HG02798 (cell line): ENCODE results near the gene OR1L4.

Experiments
- ATAC-seq: cut with Tn5 transposase; IDR thresholded peaks from one replicate; pipeline ENCODE4 v1.9.1; 2021; ENCODE audit warnings: mild to moderate bottlenecking; ENCODE audit not compliant: unreplicated experiment, poor library complexity

Gene OR1L4

GRCh38 chr9:122723690-122724089 lies at the start of gene OR1L4:
Gene OR1L4 (plus strand): TSS chr9:122723990. CDS start chr9:122723990, 0 bp downstream.
- no peak for ATAC-seq

- ATAC-seq, result no peak
Observed at GRCh38 chr9:122684851-122685250, 38.9 kb upstream of the OR1L4 start.

DNA sequence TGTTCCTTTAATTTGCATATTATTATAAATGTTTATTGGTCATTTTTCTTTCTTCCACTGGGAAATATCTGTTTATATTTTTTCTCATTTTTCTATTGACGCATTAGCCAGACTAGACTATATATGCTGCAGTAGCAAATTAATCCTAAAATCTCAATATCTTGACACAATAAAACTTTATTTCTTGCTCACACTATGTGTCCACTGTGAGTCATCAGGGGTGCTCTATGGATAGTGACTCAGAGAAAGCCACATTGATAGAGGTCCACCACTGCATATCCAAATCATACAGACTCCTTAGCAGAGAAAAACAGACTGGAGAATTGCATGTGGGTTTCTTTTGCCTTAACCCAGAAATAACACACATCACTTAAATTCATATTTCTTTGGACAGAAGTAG lies 28.1 kb upstream of the OR1L4 start:
- no peak for ATAC-seq

GRCh38 chr9:122718038-122718437 lies 5.8 kb upstream of the OR1L4 start:
- no peak for ATAC-seq

GRCh38 chr9:122719218-122719617 lies 4.6 kb upstream of the OR1L4 start:
- no peak for ATAC-seq

DNA sequence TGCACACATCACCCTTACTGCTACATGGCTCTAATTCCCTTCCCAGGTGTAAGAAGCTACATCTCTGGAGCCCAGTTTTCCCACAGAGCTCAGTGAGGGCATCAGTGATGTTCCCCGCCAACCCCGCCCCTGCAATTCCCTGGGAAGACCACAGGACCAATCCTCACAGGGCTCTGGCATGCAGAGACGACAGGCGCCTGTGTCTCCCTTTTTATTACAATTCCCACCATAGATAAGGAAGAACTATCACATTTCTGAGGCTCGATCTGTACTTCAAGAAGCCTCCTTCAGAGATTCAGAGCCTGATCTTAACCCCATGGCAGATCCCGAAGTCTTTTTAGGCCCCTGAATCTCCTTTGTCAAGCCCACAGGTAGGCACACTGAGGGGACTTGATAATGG lies 18.2 kb downstream of the OR1L4 start, which contains the start of gene OR1L6:
Gene OR1L6, plus strand, starts transcription at position 301 of the 400 bp plus-strand sequence. CDS start 7,545 bp downstream, outside the sequence.
- no peak for ATAC-seq

DNA sequence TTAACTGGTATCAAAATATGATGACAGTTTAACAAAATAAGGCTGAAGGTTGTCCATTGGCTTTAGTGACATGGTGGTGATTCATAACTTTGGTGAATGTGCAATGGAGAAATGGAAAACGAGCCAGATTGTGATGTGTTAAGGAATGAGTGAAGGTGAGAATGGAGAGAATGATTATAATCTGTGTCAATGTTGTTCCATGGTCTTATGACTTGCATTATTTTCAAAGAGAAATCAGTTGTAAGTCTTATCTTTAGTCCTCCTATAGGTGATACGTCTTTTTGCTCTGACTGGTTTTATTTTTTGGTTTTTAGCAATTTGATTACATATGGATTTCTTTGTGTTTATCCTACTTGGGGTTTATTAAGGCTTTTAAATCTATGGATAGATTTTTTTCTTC lies 31.0 kb downstream of the OR1L4 start:
- no peak for ATAC-seq

GRCh38 chr9:122767817-122768216 lies 44.0 kb downstream of the OR1L4 start:
- no peak for ATAC-seq
